NCI-H345 (cell line): ENCODE measurements around the gene CHMP3.
A peak's percentile ranks its signal among the peaks of the same experiment; 100 is the strongest.
"Not testable (repeated sequence)": the region's sequence is repeated elsewhere in the genome, so short reads cannot be mapped to it uniquely, and the experiment has no call there.

Source experiments
- DNase-seq: peaks from one replicate; lab custom pipeline; 2025; lab: John Stamatoyannopoulos, UW

The CHMP3 gene

GRCh38 chr2:86562922-86563649, at the start of gene CHMP3:
Gene CHMP3, minus strand, starts transcription at chr2:86563443. Its CDS starts 95 bp downstream, at chr2:86563348.
- DNase-seq, result peak; percentile 96

GRCh38 chr2:86610871-86611270, 47.6 kb upstream of the CHMP3 start:
- no peak for DNase-seq

- DNase-seq, result no peak
These were observed 45.7 kb upstream of the CHMP3 start for GRCh38 chr2:86608832-86609410.

- no peak for DNase-seq
These were observed 40.7 kb upstream of the CHMP3 start for GRCh38 chr2:86603905-86604304.

- no peak for DNase-seq
These were observed 35.7 kb upstream of the CHMP3 start for GRCh38 chr2:86598966-86599365.

- DNase-seq, result no peak
These were observed 32.9 kb upstream of the CHMP3 start for GRCh38 chr2:86596118-86596517.

GRCh38 chr2:86593266-86593665, 30.0 kb upstream of the CHMP3 start:
- DNase-seq, result no peak

GRCh38 chr2:86592547-86593230, 29.4 kb upstream of the CHMP3 start:
- DNase-seq, result no peak

- not testable (repeated sequence) for DNase-seq
These were observed 26.5 kb upstream of the CHMP3 start for GRCh38 chr2:86589701-86590100.

- no peak for DNase-seq
These were observed 21.1 kb upstream of the CHMP3 start for GRCh38 chr2:86584151-86584913.

- no peak for DNase-seq
These were observed 17.3 kb upstream of the CHMP3 start for GRCh38 chr2:86580560-86580959.

- no peak for DNase-seq
These were observed 14.7 kb upstream of the CHMP3 start for GRCh38 chr2:86577817-86578456.

GRCh38 chr2:86570059-86570458, 6.8 kb upstream of the CHMP3 start:
- DNase-seq, result no peak

- DNase-seq, result no peak
These were observed 3.6 kb upstream of the CHMP3 start for GRCh38 chr2:86566821-86567190.

- DNase-seq, result no peak
These were observed 3.0 kb upstream of the CHMP3 start for GRCh38 chr2:86566158-86566820.

GRCh38 chr2:86563650-86564061, 413 bp upstream of the CHMP3 start:
- DNase-seq, result no peak

GRCh38 chr2:86562485-86562921, 740 bp downstream of the CHMP3 start:
- no peak for DNase-seq

- no peak for DNase-seq
These were observed 5.4 kb downstream of the CHMP3 start for GRCh38 chr2:86557836-86558235.

GRCh38 chr2:86556508-86556907, 6.7 kb downstream of the CHMP3 start:
- DNase-seq, result peak; percentile 56

GRCh38 chr2:86552889-86553288, 10.4 kb downstream of the CHMP3 start:
- no peak for DNase-seq

- not testable (repeated sequence) for DNase-seq
These were observed 13.1 kb downstream of the CHMP3 start for GRCh38 chr2:86549963-86550725.
